ENCODE measurements around the gene VPS13A.

DNA sequence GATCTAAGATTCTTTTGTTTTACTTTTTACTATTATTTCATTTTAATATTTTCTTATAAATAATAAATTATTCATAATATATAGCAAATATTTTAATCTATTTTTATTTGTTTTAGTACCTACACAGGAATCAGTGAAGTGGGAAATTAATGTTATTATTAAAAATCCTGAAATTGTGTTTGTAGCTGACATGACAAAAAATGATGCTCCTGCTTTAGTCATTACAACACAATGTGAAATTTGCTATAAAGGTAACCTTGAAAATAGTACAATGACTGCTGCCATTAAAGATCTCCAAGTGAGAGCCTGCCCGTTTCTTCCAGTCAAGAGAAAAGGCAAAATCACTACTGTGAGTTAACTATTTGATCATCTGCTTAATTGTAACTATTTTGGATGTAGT lies 138.7 kb downstream of the VPS13A start:
- TF ChIP-seq, protein P1, sequence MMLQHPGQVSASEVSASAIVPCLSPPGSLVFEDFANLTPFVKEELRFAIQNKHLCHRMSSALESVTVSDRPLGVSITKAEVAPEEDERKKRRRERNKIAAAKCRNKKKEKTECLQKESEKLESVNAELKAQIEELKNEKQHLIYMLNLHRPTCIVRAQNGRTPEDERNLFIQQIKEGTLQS (CRISPR knock-in tag; conservative IDR thresholded peaks at IDR 0.05): no peak
- TF ChIP-seq, protein P2, sequence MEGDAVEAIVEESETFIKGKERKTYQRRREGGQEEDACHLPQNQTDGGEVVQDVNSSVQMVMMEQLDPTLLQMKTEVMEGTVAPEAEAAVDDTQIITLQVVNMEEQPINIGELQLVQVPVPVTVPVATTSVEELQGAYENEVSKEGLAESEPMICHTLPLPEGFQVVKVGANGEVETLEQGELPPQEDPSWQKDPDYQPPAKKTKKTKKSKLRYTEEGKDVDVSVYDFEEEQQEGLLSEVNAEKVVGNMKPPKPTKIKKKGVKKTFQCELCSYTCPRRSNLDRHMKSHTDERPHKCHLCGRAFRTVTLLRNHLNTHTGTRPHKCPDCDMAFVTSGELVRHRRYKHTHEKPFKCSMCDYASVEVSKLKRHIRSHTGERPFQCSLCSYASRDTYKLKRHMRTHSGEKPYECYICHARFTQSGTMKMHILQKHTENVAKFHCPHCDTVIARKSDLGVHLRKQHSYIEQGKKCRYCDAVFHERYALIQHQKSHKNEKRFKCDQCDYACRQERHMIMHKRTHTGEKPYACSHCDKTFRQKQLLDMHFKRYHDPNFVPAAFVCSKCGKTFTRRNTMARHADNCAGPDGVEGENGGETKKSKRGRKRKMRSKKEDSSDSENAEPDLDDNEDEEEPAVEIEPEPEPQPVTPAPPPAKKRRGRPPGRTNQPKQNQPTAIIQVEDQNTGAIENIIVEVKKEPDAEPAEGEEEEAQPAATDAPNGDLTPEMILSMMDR (IDR thresholded peaks at IDR 0.05): no peak
- TF ChIP-seq, protein P3, sequence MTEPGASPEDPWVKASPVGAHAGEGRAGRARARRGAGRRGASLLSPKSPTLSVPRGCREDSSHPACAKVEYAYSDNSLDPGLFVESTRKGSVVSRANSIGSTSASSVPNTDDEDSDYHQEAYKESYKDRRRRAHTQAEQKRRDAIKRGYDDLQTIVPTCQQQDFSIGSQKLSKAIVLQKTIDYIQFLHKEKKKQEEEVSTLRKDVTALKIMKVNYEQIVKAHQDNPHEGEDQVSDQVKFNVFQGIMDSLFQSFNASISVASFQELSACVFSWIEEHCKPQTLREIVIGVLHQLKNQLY (CRISPR knock-in tag; IDR thresholded peaks at IDR 0.05): no peak
- TF ChIP-seq, protein P4, sequence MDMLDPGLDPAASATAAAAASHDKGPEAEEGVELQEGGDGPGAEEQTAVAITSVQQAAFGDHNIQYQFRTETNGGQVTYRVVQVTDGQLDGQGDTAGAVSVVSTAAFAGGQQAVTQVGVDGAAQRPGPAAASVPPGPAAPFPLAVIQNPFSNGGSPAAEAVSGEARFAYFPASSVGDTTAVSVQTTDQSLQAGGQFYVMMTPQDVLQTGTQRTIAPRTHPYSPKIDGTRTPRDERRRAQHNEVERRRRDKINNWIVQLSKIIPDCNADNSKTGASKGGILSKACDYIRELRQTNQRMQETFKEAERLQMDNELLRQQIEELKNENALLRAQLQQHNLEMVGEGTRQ (CRISPR knock-in tag; IDR thresholded peaks at IDR 0.05): no peak
- TF ChIP-seq, protein P5, sequence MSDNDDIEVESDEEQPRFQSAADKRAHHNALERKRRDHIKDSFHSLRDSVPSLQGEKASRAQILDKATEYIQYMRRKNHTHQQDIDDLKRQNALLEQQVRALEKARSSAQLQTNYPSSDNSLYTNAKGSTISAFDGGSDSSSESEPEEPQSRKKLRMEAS (CRISPR knock-in tag; IDR thresholded peaks at IDR 0.05): no peak
- TF ChIP-seq, protein P6, sequence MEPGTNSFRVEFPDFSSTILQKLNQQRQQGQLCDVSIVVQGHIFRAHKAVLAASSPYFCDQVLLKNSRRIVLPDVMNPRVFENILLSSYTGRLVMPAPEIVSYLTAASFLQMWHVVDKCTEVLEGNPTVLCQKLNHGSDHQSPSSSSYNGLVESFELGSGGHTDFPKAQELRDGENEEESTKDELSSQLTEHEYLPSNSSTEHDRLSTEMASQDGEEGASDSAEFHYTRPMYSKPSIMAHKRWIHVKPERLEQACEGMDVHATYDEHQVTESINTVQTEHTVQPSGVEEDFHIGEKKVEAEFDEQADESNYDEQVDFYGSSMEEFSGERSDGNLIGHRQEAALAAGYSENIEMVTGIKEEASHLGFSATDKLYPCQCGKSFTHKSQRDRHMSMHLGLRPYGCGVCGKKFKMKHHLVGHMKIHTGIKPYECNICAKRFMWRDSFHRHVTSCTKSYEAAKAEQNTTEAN (CRISPR knock-in tag; IDR thresholded peaks at IDR 0.05): no peak
- TF ChIP-seq, protein P7, sequence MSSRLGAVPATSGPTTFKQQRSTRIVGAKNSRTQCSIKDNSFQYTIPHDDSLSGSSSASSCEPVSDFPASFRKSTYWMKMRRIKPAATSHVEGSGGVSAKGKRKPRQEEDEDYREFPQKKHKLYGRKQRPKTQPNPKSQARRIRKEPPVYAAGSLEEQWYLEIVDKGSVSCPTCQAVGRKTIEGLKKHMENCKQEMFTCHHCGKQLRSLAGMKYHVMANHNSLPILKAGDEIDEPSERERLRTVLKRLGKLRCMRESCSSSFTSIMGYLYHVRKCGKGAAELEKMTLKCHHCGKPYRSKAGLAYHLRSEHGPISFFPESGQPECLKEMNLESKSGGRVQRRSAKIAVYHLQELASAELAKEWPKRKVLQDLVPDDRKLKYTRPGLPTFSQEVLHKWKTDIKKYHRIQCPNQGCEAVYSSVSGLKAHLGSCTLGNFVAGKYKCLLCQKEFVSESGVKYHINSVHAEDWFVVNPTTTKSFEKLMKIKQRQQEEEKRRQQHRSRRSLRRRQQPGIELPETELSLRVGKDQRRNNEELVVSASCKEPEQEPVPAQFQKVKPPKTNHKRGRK (CRISPR knock-in tag; IDR thresholded peaks at IDR 0.05; ENCODE audit: borderline replicate concordance): no peak
- TF ChIP-seq IRF2 (CRISPR knock-in tag; IDR thresholded peaks at IDR 0.05; ENCODE audit: borderline replicate concordance, low read depth) (no peak), FOXP1 (CRISPR knock-in tag; IDR thresholded peaks at IDR 0.05; ENCODE audit: borderline replicate concordance) (no peak)
- TF ChIP-seq, protein P8, sequence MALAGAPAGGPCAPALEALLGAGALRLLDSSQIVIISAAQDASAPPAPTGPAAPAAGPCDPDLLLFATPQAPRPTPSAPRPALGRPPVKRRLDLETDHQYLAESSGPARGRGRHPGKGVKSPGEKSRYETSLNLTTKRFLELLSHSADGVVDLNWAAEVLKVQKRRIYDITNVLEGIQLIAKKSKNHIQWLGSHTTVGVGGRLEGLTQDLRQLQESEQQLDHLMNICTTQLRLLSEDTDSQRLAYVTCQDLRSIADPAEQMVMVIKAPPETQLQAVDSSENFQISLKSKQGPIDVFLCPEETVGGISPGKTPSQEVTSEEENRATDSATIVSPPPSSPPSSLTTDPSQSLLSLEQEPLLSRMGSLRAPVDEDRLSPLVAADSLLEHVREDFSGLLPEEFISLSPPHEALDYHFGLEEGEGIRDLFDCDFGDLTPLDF (CRISPR knock-in tag; IDR thresholded peaks at IDR 0.05): no peak

All from WTC11 (cell line).